GM18870 (cell line): ENCODE results near the gene ASXL1.

Experiments
- ATAC-seq: cut with Tn5 transposase; IDR thresholded peaks from one replicate; pipeline ENCODE4 v1.9.1; 2021; ENCODE audit warnings: moderate library complexity; ENCODE audit not compliant: unreplicated experiment

The ASXL1 gene

DNA sequence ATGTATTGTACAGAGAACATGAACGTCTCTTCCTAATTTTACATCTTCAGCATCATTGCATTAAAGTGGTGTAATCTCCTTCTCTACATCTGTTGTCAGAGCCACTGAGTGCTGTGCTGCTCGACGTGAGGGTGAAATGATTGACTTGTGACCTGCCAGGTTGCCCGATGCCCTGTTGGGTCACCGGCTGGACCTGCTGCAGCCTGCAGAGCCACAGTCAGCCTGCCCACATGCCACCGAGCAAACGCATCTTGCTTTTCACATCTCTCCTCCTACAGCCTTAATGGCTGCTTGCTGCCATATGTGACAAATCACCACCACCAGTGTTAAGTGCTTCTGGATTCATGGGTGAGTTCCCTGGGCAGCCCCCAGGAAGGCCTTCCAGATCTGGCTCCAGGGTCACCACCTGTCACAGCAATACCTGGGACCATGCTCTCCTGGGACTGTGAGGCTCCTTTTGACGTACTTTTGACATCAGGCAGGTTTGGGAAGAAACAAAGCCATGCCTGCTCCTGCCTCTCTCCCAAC, 80.3 kb downstream of the ASXL1 start:
- no peak for ATAC-seq

DNA sequence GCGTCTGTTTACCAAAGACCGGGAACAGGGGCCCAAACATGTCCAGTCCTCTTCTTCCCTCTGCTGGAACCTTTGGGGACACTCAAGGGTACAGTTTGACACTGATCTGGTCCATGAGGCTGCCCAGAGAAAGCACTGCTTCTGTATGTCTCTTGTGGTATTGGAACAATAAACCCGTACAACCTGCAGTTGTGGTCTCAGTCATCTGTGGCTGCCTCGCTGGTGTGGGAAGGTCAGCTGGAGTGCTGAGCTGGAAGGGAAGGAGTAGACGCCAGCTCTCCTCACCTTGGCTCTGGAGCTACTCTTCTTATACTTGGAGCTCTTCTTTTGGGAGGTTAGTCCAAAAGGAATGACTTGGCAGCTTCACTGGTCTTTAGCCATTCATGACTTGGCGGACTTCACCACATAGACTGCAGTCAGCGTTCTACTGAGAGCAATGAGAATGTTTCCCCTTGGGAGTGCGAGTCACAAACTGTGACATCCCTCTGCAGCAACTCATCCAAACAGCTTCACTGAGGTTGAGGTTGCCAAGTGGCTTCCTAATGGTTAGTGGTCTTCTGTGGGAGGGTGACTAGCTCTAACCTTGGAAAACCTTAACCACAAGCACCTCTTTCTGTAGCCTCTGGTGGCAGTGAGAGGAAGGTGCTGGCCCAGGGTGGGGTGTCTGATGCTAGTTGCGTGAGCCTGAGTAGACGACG, 81.2 kb downstream of the ASXL1 start:
- no peak for ATAC-seq

DNA sequence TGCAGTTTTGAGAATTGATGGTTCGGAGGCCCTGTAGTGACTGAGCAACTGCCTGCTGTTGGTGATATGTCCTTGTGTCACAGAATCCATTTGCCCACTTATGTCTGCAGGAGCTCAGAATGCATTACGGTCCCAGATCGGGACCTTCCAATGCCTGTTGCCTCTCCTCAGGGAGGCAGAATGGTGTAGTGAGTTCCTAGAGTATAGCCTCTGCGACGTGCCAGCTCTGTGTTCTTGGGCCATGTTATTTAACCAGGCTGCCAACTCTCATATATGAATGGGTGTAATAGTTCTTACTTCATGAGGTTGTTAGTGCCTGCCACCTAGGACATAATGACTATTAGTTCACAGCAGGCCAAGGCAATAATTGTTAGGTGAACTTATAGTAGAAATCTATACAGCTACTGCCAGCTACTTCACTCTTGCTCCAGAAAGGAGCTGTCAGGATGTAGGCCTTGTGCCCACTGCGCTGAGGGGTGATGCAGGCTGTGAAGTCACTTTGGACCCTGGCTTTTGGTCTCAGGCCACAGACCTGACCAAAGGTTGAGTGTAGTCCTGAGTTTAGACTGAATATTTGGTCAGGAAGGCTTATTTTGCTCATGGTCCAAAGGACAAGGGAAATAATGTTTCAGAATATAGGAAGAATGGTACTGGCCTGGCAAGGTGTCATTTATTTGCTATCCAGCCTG, 82.1 kb downstream of the ASXL1 start:
- no peak for ATAC-seq

DNA sequence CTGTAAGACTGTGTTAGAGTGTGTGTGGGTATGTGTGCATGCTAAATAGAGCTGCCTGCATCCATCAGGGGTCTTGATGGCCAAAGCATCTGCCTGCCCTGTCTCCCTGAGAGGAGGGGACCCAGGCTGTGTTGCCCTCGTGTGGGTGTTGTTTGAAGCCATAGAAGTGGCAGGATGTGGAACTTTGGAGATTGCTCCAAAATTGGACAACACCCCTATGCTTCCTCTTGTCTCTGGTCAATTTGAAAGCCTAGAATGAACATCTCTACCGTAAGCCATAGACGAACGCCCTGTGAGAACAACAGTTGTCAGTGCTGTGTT, 82.6 kb downstream of the ASXL1 start:
- no peak for ATAC-seq

DNA sequence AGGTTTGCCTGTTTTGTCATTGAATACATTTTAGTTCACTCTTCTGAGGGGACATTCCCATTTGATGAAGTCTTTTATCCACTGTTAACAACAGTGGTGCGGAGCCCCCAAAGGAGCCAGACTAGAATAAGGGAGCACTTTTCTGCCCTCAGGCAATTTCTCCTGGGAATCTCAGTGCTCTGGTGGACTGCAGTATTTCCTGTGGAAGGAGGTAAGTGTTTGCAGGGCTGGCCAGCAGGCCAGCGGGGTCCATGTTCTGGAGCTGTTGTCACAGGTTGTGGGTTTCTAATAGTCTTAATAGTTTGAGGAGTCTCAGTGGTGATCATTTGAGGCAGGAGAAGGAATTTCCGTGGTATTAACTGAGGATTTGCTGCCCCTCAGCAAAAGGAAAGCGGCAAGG, 83.5 kb downstream of the ASXL1 start:
- ATAC-seq = no peak

DNA sequence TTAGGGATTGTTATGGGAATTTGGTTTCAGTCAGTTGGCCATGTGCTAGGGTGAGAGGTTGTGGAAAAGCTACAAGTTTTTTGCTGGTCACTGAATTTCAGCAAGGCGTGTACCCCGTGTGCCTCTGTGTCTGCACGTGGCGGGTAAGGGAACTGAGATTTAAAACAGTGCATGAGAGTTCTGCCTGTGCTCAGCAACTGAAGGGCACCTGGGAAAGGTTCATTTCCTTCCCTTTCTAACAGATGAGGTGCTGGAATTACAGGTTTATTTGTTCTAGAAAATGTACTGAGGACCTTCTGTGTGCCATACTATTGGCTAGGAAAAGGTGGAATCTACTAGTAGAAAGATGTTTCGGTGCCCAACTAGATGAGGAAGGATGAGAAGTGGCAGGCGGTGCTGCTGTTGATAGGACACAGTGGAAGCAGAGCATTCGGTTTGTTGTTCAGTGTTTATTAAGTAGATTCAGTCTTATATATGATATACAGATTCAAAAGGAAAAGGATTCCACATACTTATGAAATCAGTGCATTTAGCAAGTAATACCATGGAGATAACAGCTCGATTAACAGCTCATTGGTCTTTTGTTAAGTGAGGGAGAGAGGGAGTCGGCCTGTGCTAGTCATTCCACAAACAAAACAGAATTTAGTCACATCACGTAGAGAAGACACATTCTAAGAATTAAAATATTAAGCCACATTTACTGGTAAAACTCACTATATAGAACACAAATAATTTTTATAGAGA, 84.7 kb downstream of the ASXL1 start:
- no peak for ATAC-seq

DNA sequence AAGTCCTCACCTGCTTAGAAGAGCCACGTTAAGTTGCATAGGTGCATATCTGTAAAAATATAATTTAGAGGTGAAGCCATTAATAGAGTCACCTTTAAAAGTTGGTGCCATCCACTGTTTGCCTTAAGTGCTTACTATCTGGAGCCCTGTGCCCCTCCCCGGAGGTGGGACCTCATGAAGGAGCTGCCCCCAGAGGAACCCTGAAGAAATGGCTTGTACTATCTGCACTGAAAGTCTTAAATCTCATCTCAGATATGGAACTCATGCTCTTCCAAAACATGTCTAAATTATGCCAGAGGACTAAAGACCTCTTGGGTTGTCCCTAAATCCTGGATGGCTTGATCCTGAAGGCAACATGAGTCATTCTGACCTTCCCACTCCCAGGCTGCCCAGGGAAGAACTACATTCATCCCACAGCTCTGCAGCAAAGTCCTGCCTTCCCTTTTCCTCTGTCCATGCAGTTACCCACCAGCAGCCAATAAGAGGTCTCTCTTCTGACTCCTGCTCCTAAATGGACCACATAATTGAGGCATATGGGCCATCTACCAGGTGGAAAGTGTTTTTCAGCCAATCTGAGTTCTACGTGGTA, 85.3 kb downstream of the ASXL1 start:
- no peak for ATAC-seq

DNA sequence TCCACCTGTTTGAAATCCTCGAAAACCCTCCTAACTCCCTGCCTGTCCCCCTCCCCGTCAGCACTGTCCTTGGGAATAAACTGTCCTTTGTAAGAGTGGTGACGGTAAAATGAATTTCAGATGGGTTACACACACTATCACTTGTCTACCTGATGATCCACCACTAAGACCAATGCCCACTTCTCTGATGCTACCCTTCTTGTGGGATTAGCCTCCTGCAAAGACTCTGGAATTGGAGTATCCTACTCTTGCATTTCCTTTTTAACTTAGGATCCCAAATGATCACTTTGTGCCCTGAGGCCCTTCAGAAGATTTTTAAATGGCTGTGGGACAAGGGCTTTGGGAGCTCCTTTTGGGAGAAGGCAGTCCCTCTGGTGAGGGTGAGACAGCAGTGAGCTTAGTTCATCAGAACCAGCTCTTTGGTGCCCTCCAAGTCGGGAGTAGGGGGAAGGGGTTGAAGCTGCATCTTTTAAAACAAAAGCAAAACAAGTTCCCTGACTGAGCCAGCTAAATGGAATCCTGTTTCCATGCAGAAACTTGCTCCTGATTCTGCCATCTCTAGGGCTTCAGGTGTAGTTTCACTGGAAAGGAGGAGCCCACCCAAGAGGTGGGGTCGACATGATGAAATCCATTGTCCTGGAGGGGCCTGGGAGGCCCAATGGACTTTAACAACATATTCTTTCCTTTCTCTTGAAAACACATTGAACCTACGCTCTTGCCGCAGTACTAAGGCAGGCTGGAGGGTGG, 86.5 kb downstream of the ASXL1 start:
- no peak for ATAC-seq

DNA sequence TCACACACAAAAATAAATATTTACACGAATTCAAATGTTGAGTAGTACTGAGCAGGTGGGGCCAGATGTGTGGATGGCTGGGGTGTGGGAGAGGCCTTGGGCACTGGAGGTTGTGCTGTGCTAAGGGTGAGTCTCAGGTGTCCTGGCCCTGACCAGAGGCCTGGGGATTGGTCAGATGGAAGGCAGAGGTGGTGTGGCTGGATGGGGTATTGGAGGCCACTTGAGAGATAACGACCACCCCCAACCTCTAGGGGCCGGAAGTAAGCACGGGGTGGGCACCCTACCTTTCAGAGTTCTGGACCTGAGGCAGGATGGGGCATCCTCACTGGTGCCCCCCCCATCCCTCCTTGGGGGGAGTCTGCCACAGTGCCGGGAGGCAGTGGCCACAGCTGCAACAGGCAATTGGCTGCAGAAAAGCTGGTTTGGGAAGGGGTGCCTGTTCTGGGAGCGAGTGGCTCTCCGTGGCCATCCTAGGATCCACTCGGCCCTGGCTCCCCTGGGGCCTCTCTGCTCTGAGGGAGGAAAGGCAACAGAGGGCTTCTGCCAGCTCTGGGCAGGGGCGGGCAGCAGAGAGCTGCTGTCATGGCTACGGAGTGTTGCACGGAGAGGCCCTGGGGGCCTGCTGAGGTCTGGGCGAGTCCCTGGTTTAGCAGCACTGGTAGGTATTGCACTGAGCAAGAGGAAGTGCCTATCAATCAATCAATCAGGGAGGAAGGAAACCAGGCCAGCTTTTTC, 87.6 kb downstream of the ASXL1 start:
- ATAC-seq = no peak

DNA sequence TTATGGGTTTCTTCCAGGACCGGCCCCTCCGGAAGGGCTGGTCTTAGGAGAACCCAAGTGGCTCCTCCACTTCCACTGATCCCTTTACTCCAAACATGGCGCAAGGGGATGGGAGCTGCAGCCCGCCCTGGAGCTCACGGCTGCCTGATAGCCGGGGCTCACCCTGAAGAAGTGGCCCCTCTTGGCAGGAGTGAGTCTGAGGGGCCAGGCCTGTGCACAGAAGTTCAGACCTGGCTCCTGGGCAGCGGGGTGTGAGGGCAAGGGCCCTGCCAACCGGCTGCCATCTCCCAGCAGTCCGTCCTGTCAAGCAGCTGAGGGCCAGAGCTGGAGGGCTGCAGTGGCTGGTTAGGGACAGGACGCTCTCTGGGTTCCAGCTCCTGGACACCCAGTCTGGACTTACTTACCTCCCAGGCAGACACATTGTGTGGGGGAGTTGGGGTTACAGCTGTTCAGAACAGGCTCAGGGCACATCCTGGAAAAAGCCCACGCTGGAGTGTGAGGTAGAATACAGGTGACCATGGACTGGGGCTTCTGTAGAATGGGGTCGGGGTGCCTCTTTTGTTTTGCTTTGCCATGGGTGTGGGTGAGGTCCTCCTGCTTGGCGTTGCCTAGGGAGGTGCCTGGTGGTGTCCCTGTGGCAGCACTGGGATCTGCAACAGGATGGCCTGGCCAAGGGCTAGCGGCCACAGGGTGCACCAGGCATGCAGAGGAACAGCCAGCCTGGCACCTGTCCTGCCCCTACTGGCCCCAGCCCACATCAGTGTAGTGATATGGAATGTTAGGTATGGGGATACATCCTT, 88.4 kb downstream of the ASXL1 start:
- no peak for ATAC-seq

DNA sequence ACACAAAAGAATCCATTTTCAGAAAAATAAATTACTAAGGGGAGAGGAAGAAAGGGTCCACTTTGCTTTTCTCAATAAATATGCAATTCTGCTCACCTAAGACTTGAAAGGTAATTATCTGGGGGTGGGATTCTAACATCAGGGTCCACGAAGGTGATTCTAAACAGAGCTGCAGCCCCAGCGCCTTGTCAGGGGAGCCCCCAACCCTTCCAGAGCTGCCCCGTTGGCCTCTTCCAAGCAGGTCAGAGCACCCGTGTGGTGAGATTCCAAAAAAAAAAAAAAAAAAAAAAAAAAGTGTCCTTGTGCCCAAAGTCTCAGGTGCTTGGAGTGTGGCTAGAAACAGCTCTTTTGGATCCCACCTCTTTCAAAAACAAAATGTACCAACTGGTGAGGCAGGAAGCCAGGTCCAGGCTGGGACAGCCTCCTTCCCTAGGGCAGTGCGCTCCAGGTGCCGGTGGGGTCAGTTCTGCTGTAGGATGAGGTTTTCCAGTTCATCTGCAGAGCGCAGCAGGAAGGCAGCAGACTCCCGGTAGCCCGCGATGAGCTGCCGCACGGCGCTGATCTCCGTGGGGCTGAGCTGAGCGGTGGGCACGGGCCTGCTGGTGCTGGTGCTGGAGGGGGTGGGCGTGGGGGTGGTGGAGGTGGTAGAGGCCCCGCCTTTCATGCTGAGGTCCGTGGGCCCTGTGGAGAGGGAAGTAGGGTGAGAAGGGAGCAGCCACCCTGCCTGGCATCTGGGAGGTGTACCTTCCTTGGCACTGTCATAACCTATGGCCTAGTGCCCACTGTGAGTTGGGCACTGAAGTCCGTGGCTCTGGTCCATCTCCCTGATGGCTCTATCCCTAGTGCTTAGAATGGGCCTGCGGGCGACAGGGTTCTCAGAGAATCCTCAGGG, 89.3 kb downstream of the ASXL1 start:
- ATAC-seq = no peak

DNA sequence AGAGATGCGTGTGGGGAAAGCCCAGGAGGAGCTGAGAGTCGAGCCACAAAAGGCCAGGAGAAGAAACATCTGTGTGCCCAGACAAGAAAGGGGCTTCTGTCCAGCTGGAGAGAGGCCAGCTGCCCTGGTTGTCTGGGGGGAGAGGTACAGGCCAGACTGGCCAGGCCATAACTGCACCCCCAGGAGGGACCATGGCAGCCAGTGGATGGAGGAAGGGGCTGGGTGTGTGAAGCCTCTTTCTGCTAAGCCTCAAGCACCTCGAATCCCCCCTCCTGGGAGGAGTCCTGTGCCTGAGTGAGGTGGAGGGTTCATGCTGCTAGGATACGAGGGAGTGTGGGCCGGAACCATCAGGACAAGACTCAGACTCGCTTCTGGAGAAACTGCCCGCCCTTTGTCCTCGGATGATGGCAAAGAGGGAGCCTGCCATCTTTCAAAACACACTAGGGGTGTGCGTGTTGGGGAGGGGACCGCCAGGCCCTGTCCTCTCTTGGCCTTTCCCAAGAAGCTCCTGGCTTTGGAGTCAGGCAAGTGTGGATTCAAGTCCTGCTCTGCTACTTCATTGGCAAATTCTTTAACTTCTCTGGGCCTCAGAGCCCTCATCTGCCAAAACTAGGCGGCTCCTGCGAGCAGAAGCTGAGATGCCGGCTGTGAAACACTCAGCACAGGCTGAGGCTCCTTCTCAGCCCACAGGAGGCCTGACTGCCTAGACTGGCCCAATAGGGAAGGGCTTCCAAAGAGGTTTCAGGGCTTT, 90.3 kb downstream of the ASXL1 start:
- ATAC-seq = no peak

DNA sequence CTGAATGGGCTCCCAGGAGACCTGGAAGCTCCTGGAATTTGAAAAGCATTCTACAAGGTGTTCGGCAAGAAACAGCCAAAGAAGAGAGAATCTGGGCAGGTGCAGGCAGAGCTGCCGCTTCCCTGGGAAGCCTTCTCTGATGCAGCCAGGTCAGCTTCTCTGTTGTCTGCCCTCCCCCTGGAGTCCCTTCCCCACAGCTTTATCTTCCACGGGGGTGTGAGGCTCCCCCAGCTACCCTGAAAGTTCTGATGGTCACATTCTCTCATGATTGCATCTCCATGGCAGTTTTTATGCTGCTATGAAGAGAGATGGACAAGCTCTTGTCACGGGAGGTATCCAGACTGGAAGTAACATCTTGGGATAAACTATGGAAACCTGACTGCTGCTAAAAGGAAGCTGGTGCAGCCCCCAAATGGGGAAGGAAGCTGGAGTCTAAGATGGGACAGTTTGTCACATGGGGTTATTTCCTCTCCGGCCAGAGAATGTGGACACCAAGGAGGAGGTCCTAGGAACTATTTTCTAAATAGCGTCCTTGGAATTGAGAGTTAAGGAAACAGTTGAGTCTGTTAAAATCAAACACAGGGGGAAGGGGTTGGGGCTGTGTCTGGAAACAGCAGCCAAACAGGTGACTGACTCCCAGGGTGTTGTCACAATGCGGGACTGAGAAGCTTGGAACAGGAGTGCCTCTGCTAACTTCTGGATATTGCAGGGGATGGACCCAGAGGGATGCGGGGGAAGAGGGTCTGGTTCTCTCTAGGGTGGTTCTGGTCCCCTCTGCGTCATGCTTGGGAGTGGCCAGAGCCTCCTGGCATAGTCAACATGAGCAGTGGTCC, 91.1 kb downstream of the ASXL1 start:
- ATAC-seq = no peak

DNA sequence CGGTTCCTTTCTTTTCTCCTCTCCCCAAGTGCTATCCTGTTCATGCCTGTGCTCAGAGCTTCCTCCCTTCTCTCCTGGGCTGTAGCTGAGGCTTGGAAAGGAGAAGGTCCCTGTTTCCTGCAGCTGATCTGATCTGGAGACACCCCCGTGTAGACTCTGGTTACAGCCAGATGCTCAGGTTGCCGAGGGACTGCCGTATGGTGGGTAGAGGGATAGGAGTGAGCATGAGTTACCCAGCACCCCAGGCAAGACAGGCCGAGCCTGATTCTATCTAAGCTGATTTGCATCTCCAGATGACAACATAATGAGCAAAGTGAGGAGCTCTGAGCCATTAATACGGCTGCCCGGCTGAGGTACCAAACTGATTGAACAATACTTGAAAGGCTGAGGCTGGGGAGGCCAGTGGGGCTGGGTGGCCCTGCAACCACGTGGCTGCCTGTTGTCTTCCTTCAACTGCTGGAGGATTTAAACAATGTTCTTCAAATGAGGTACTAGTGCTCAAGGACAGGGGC, 91.8 kb downstream of the ASXL1 start:
- ATAC-seq = no peak

DNA sequence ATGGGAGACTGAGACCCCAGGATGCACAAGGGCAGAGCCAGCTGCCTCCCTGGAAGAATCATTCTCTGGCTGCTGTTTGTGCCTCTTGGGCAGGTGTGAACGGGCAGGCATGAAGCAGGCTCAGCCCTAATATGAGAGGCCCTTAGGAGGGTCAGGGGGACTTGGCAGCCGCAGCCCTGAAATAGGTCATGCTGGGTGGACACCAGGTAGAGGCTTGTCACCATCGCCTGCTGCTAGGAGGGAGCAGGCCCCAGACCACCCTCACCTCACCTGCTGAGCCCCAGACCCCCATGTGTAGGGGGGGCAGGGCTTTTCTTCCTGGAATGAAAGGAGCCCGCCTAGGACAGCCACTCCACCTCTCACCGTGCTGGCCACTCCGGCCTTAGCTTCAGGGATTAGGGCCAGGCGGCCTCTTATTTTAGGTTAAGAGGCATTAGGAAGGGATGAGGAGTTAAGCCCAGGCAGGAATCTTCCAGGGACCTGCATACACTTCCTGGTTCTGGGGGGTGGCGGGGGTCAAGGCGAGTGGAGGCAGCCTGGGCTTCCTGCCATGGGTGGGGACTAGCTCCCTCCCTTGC, 92.4 kb downstream of the ASXL1 start:
- ATAC-seq = no peak

DNA sequence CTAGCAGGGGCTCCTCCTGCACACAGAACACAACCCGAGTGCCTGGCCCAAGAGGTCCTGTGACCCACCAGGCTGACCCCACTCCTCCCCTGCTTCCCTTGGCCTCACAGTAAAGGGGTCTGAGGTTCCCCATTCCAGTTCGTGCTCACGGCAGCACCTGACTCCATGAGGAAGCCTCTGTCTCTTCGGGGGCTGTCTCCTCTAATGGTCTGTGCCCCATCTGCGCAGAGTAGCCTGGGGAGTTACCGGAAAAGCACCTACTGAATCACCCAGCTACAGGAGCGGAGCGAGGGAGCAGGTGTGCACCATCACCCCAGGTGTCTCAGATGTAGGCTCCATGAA, 93.2 kb downstream of the ASXL1 start:
- ATAC-seq = no peak
